ENCODE measurements around the gene DGCR2.

DNA sequence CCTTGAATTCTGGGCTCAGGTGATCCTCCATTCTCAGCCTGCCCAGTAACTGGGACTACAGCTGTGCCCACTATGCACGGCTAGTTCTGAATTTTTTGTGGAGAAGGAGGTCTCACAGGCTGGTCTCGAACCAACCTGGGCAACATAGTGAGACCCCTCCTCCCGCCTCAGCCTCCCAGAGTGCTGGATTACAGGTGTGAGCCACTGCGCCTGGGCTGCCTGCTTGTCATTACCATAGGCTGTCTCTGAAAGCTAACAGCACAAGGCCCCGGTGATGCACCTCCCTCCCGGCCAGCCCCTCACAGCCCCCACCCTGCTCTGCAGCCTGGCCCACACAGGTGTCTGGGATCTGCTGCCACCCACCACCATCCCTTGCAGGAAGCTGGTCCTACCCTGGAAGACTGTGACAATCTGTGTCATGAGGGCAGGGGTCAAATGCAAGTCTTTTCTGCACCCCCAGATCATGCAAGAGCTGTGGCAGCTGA lies 82.4 kb downstream of the DGCR2 start:
- TF ChIP-seq, protein P1, sequence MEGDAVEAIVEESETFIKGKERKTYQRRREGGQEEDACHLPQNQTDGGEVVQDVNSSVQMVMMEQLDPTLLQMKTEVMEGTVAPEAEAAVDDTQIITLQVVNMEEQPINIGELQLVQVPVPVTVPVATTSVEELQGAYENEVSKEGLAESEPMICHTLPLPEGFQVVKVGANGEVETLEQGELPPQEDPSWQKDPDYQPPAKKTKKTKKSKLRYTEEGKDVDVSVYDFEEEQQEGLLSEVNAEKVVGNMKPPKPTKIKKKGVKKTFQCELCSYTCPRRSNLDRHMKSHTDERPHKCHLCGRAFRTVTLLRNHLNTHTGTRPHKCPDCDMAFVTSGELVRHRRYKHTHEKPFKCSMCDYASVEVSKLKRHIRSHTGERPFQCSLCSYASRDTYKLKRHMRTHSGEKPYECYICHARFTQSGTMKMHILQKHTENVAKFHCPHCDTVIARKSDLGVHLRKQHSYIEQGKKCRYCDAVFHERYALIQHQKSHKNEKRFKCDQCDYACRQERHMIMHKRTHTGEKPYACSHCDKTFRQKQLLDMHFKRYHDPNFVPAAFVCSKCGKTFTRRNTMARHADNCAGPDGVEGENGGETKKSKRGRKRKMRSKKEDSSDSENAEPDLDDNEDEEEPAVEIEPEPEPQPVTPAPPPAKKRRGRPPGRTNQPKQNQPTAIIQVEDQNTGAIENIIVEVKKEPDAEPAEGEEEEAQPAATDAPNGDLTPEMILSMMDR (IDR thresholded peaks at IDR 0.05 in 8 of 11, conservative IDR thresholded peaks at IDR 0.05 in 3 of 11): no peak
- no peak for TF ChIP-seq POLR2A (IDR thresholded peaks at IDR 0.05)
- TF ChIP-seq POLR2AphosphoS5 (IDR thresholded peaks at IDR 0.05): no peak

Measured in spleen (tissue), 7 donors.